Gastrocnemius medialis (tissue), 4 donors: ENCODE data around the gene SDHC. TPM values are rescaled to one million over a fixed set of nuclear protein-coding genes. Genes with fewer than 3 reads are reported as not detected.

ENCODE experiments used
- ATAC-seq, 2 donors: fragments of 150-250 bp; one replicate each; pipeline ENCODE4 v1.9.1; 2016
- DNase-seq, 2 donors: peaks; one replicate each; pipeline ENCODE4 v3.0.0-alpha.2; 2019
- H3K27ac ChIP-seq, 4 donors: fragments of 200-600 bp; sonication (generic); 1 replicate in 1 of 4; 2 replicates in 3 of 4; pipeline ENCODE4 v1.5.1; 2016 to 2018; ENCODE audit warnings: mild to moderate bottlenecking in 2 of 4, moderate library complexity in 1 of 4
- H3K27me3 ChIP-seq, 3 donors: fragments of 200-600 bp; sonication (generic) in 2 of 3; 1 replicate in 1 of 3; 2 replicates in 2 of 3; pipeline versions ENCODE4 v1.5.1 to v1.6.0; 2016 to 2019; ENCODE audit warnings: mild to moderate bottlenecking in 1 of 3, moderate library complexity in 1 of 3
- H3K36me3 ChIP-seq, 2 donors: fragments of 200-600 bp; sonication (generic) in 1 of 2; one replicate each; pipeline ENCODE4 v1.5.1; 2017 to 2018
- H3K4me1 ChIP-seq, 2 donors: fragments of 200-600 bp; sonication (generic) in 1 of 2; one replicate each; pipeline ENCODE4 v1.5.1; 2016 to 2017; ENCODE audit warnings: mild to moderate bottlenecking in 2 of 2
- H3K4me3 ChIP-seq, 4 donors: fragments of 200-600 bp; sonication (generic) in 3 of 4; 1 replicate in 1 of 4; 2 replicates in 3 of 4; pipeline ENCODE4 v1.5.1; 2016 to 2019; ENCODE audit warnings: mild to moderate bottlenecking in 2 of 4
- H3K9me3 ChIP-seq, 3 donors: fragments of 200-600 bp; sonication (generic) in 2 of 3; 1 replicate in 1 of 3; 2 replicates in 2 of 3; pipeline ENCODE4 v1.5.1; 2016 to 2019
- CTCF ChIP-seq, 5 experiments: fragments of 450-650 bp in 3 of 5; fragments of 200-600 bp in 2 of 5; sonication (generic) in 2 of 5; IDR thresholded peaks in 4 of 5; conservative IDR thresholded peaks in 1 of 5; 1 replicate in 4 of 5; 2 replicates in 1 of 5; pipeline ENCODE4 v1.5.1; 2016 to 2019; ENCODE audit warnings: antibody characterized with exemption in 5 of 5, mild to moderate bottlenecking in 3 of 5, moderate library complexity in 3 of 5
- POLR2A ChIP-seq, 2 donors: fragments of 450-650 bp; IDR thresholded peaks; one replicate each; pipeline ENCODE4 v1.6.1; 2017; ENCODE audit warnings: antibody characterized with exemption in 2 of 2, mild to moderate bottlenecking in 2 of 2, moderate library complexity in 2 of 2
- in situ Hi-C, 4 donors: fragments of 200-750 bp; cut with MboI; loops; one replicate each; pipeline versions ENCODE4 v1.15.0 to v1.8.0; 2017; ENCODE audit warnings: low sequenced_read_pairs in 4 of 4
- intact Hi-C: fragments of 100-400 bp; cut with DNase I; formaldehyde crosslinking; loops from one replicate; pipeline ENCODE4 v1.15.1; 2023; ENCODE audit warnings: low total_unique reads
- total RNA-seq, 4 donors: library from RNA; depleted of rRNA; stranded (reverse); fragments of >200 nt; gene quantifications; one replicate each; pipeline versions ENCODE4 v1.1.0 to v1.2.3, GENCODE V29; 2016

The SDHC gene
- total RNA-seq, 4 donors from 2014 or later, result 47.5 to 112 (median 63.8) TPM

DNA sequence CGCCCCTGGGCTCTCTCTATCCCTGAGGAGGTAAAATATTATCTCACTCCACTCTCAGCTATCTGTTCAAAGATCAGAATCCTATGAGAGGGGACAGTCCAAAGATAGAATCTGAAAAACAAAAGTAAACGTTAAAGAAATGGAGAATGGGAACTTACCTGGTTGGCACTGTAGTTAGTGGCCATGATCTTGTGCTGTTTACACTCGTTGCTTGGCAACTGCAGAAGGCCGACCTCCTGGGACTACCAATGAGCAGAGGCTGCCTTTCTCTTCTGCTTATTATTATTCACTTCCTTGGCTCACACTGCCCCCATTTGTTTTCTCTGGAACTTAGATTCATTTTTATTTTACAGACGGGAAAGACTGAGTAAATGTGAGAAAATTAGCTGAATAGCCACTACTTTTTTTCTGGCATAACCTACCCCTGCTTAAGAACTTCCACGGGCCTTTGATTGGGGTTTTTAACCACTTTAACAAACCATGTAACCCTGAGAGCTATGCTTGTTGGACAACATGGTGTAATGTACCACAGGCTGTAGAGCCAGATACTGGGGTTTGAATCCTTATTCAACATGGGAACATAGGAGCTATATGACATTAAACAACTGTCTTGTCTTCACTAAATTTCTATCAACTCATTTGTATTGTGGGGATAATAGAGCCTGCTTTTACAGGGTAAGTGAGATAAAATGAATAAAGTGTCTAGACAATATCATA is 53.7 kb downstream of the SDHC start, which contains the start of gene CFAP126:
CFAP126 (minus strand) TSS at position 193 of the 717 bp plus-strand sequence; CDS start at position 185, 8 bp downstream.
- Histone ChIP-seq H3K4me3 (no peak within 1 kb of the TSS), H3K27me3 (no peaks in the 10 kb centered on the region), H3K9me3 (no peaks in the 10 kb centered on the region), H3K36me3 (peaks cover 0 to 26% of the 10 kb centered on the region in 2 donors), H3K27ac (no peak within 1 kb of the TSS), H3K4me1 (no peaks in the 10 kb centered on the region)
- ATAC-seq (peak in 1 of 2 donors; percentile 65), DNase-seq (peak in 1 of 2 donors; percentile 29)
- in situ Hi-C loops (no loop called here), intact Hi-C loops (no loop called here)
- TF ChIP-seq POLR2A (IDR thresholded peaks at IDR 0.05) (no peak), CTCF (IDR thresholded peaks at IDR 0.05 in 4 of 5, conservative IDR thresholded peaks at IDR 0.05 in 1 of 5) (no peak)

DNA sequence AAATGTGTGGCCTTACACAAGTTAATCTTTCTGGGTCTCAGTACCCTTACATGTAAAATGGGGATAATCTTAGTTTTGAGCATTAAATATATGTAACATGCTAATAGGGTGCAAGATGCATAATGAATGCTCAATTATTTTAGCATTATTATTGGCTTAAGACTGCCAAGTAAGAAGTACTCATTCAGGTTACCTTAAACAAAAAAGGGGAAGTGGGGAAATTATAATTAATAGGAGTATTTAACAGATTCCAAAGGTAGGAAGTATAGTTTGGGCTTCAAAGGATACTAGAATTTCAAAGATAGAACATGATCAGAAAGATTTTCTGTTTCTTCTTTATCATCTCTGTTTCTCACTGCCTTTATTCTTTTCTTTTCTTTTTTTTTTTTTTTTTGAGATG is 59.3 kb downstream of the SDHC start:
- Histone ChIP-seq H3K36me3 (no peaks in the 10 kb centered on the region), H3K4me1 (no peaks in the 10 kb centered on the region), H3K9me3 (no peaks in the 10 kb centered on the region), H3K27ac (no peak overlapping the region), H3K27me3 (no peaks in the 10 kb centered on the region), H3K4me3 (no peak overlapping the region)
- no peak for DNase-seq
- intact Hi-C loops (no loop called here), in situ Hi-C loops (no loop called here)
- TF ChIP-seq CTCF (IDR thresholded peaks at IDR 0.05 in 4 of 5, conservative IDR thresholded peaks at IDR 0.05 in 1 of 5), result no peak
- no peak for TF ChIP-seq POLR2A (IDR thresholded peaks at IDR 0.05)
- ATAC-seq, result no peak

GRCh38 chr1:161374373-161374772 is 60.2 kb downstream of the SDHC start:
- H3K27me3 ChIP-seq, result no peaks in the 10 kb centered on the region
- DNase-seq, result no peak
- intact Hi-C loops (no loop called here), in situ Hi-C loops (no loop called here)
- H3K36me3 ChIP-seq, result no peaks in the 10 kb centered on the region
- H3K4me3 ChIP-seq, result no peak overlapping the region
- TF ChIP-seq CTCF (IDR thresholded peaks at IDR 0.05 in 4 of 5, conservative IDR thresholded peaks at IDR 0.05 in 1 of 5), result no peak
- no peak for TF ChIP-seq POLR2A (IDR thresholded peaks at IDR 0.05)
- H3K9me3 ChIP-seq, result no peaks in the 10 kb centered on the region
- ATAC-seq, result no peak
- no peaks in the 10 kb centered on the region for H3K4me1 ChIP-seq
- H3K27ac ChIP-seq, result no peak overlapping the region

- peaks cover 0 to 3% of the 10 kb centered on the region in 2 donors for H3K4me1 ChIP-seq
- no peaks in the 10 kb centered on the region for H3K27me3 ChIP-seq
- H3K9me3 ChIP-seq, result no peaks in the 10 kb centered on the region
- in situ Hi-C loops (no loop called here), intact Hi-C loops (no loop called here)
- no peak overlapping the region for H3K4me3 ChIP-seq
- DNase-seq (no peak), ATAC-seq (no peak)
- TF ChIP-seq CTCF (IDR thresholded peaks at IDR 0.05 in 4 of 5, conservative IDR thresholded peaks at IDR 0.05 in 1 of 5) (no peak), POLR2A (IDR thresholded peaks at IDR 0.05) (no peak)
- no peak overlapping the region for H3K27ac ChIP-seq
- no peaks in the 10 kb centered on the region for H3K36me3 ChIP-seq
Measured at GRCh38 chr1:161378014-161378413, 63.8 kb downstream of the SDHC start.
